HG03354 (cell line): Measurements from ENCODE around the gene PLA2G4D.

ENCODE experiments used
- ATAC-seq: cut with Tn5 transposase; IDR thresholded peaks from one replicate; pipeline ENCODE4 v1.9.1; 2021; ENCODE audit warnings: mild to moderate bottlenecking; ENCODE audit not compliant: unreplicated experiment, poor library complexity, severe bottlenecking

The PLA2G4D gene

DNA sequence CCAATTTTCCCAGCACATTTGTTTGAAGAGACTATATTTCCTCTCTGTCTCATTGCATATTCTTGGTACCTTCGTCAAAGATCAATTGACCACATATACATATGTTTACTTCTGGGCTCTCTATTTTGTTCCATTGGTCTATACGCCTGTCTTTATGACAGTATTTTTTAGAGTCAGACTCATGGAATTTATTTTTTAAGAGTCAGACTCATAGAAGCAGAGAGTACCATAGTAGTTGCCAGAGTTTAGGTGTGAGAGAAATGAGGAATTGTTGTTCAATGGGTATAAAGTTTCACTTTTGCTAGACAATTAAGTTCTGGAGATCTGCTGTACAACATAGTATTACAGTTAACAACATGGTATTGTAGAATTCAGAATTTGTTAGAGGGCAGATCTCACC lies 35.0 kb upstream of the PLA2G4D start:
- no peak for ATAC-seq

DNA sequence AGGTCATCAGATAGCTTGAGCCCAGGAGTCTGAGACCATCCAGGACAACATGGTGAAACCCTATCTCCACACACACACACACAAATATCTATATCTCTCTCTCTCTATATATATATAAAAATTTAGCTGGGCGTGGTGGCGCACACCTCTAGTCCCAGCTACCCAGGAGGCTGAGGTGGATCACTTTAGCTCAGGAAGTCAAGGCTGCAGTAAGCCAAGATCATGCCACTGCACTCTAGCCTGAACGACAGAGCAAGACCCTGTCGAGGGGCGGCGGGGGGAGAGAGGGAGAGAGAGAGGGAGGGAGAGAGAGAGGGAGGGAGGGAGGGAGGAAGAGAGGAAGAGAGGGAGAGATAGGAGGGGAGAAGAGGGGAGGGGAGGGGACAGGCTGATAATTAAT lies 34.1 kb upstream of the PLA2G4D start:
- ATAC-seq, result no peak

DNA sequence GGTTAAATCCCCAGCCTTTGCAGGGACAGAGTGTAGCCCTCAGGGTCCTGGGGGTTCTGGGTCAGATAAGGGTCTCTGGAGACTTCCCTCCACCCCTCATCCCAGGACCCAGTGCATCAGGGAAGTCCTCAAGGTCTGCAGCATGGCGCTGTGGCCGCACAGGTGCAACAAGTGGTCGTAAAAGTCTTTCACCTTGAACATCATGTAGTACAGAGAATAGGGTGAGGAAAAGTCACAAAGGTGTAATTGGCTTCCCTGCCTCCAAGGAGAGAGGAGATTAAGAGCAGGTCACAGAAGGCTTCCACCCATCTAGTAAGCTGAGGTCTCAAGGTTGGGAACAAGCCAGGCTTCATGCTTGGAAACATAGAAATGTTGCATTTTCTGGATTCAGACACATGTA lies 29.2 kb upstream of the PLA2G4D start:
- no peak for ATAC-seq

DNA sequence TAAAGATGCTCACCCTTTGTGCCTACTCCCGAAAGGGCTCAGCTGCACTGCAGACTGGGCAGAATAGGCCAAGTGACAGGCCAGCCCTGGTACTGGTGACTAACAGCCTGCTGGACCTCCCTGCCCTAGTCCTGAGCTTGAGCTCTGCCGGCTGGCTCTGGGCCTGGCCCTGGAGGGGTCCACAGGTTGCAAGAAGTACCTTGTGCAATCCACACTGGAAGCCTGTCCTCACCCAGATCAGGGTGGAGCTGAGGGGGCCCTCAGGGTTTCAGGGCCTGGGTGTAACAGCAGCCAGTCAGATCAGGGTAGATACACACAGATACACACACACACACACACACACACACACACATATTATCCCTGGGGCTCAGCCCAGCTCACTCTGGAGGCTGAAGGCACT lies 27.3 kb upstream of the PLA2G4D start:
- ATAC-seq, result no peak

DNA sequence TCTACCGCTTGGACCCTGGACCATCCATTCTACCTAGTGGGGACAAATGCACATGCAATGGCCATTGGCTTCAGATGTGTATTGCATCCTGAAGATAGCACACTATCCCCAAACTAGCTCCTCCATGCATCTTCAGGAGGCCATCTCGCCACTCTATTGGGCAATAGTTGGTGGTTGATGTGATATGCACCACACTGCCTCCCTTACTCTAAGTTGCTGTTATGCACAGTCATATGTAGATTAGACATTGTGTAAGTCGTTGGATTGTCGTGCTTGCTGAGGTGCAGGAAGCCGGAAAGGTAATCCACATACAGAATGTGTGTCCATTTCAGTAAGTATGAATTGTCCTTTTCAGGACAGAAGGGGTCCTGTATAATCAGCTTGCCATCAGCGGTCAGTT lies 26.7 kb upstream of the PLA2G4D start:
- ATAC-seq, result no peak

DNA sequence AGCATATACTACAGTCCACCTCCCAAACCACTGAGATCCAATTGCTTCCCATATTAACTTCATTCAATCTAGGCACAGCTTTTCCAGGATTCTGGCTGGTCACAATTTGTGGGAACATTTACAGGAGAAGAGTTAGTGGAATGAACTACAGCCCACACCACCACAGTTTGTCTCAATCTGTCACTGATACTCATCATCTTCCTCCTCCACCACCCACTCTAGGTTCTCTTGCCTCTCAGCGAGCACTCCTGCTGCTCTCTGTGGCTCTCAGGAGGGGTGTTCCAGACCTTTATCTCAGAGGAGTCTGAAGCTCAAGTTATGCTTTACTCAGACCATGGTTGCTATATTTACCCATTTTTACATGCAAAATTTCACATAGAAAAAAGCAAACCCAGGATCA lies 25.9 kb upstream of the PLA2G4D start:
- no peak for ATAC-seq

DNA sequence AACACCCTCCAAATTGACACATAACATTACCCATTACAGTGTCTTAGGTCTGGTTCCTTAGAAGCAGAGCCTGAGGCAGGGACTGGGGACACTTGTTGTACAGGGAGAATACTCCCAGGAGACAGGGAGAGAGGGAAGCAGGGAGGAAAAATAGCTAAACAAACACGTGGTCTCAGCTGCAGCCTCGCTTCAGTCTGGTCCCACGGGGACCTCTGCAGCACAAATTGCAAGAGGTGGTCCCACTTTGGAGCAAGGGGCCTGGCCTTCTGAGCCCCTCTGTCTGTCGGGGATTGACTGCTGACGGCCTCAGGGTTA lies 25.0 kb upstream of the PLA2G4D start:
- no peak for ATAC-seq

DNA sequence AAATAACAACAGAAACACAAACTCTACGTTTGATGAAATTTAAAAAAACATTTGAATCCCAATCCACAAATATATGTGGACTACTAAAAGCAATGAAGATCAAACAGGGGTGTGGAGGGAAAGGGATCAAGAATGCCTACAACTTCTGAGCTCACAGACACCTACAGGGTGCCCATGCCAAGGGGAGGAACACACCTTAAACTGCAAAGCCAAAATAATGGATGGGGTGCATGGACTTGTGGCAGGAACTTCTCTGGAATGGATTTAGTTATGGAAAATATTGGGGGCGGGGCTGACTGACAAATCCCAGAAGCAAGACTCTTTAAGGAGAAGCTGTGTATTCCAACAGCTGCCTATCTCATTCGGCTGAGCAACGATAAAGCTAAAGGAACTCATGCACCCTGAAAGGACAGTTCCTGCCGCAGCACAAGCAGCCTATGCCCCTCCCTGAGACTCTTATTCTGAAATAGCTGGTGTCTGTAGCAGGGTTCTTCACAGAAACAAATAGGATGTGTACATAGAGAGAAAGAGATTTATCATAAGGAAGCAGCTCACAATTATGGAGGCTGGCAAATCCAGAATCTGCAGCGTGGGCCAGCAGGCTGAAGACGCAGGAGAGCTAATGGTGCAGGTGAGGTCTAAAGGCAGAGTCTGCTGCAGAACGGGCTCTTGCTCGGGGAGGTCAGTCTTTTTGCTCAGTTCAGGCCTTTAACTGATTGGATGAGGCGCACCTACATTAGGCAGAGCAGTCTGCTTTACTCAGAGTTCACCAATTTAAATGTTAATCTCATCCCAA lies 24.5 kb upstream of the PLA2G4D start:
- ATAC-seq, result no peak

DNA sequence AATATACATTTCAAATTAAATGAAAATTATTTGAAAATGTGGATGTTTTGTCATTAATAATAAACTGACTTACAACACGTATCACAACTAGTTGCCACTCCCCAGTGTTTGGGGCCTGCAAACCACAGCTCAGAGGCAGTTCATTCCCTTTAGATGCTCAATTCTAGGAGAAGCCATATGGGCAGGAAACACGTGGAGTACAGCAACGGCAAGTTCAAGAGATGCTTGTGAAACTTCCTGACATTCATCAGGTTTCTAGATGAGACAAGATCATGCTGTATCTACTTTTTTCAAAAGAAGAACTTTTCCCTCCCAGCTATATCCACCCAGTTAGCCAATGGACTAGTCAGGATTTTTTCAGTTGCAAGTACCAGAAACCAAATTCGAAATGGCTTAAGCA lies 17.6 kb upstream of the PLA2G4D start:
- no peak for ATAC-seq

DNA sequence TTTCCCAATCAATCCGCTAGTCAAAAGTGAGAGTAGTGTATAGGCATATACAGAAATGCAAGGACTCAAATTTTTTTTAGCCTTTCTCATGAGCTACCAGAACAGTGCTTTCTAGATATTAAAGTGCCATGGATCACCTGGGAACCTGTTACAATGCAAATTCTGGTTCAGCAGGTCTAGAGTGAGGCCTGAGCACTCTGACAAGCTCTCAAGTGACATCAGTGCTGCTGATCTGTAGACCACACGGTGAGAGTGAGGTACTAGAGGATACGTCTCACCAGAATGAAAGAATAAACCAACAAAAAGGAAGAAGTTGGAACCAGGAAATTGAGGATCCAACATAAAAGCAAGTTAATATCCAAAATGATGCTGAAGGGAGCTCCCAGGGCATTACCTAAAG lies 16.0 kb upstream of the PLA2G4D start:
- no peak for ATAC-seq

DNA sequence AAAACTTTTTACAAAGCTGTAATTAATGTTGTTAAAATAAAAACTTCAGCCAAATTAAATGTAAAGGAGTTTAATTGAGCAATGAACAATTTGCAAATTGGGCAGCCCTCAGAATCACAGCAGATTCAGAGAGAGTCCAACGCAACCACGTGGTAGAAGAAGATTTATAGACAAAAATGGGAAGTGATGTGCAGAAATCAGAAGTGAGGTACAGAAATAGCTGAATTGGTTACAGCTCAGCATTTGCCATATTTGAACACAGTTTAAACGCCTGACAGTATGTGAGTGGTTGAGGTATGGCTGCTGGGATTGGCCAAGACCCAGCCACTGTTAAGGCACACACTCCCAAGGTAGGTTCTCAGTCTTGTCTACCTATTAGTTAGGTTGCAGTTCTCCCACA lies 14.4 kb upstream of the PLA2G4D start:
- no peak for ATAC-seq

DNA sequence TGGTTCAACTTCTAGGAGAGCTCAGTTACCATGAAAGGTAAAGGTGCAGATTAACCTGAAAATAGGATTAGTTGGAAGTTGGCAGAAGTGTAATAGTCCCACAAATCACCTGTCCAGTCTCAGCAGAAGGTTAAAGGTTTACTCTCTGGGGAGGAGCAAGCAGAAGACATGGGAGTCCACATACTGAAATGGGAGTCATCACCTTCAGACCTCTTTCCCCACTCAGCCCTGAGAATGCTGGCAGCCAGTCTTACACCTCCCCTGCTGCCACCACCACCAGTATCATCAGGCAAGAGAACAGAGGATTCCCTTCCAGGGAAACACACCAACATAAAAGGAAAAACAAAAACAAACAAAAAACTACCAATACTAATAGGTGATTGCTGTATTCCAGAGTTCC lies 13.8 kb upstream of the PLA2G4D start:
- ATAC-seq, result no peak

DNA sequence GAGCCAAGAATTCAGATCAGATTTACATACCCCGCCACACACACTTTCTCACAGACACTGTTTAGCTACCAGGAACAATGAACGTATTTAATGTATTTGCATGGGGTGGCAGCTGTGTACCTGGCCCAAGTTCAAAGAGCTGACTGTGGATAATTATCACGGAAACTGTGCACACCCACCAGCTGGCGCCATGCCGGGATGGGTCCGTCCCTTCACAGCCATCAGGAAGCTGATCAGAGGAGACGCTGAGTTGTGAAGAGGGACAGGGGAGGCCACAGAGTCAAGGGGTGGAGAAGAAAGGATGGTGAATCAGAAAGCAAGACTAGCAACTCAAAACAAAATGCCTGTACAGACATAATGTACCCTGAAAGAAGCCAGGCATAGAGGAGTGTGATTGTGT lies 13.1 kb upstream of the PLA2G4D start:
- ATAC-seq, result no peak

DNA sequence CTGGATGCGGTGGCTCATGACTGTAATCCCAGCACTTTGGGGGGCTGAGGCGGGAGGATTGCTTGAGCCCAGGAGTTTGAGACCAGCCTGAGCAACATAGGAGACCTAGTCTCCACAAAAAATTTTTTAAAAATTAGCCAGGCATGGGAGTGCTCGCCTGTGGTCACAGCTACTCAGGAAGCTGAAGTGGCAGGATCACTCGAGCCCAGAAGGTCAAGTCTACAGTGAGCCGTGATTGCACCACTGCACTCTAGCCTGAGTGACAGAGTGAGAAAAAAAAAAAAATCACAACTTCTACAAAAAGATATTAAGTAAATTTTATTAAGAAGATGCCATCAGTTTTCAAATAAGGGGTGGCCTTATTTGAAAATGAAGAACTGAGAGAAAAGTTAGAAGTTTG lies 11.9 kb upstream of the PLA2G4D start:
- no peak for ATAC-seq

DNA sequence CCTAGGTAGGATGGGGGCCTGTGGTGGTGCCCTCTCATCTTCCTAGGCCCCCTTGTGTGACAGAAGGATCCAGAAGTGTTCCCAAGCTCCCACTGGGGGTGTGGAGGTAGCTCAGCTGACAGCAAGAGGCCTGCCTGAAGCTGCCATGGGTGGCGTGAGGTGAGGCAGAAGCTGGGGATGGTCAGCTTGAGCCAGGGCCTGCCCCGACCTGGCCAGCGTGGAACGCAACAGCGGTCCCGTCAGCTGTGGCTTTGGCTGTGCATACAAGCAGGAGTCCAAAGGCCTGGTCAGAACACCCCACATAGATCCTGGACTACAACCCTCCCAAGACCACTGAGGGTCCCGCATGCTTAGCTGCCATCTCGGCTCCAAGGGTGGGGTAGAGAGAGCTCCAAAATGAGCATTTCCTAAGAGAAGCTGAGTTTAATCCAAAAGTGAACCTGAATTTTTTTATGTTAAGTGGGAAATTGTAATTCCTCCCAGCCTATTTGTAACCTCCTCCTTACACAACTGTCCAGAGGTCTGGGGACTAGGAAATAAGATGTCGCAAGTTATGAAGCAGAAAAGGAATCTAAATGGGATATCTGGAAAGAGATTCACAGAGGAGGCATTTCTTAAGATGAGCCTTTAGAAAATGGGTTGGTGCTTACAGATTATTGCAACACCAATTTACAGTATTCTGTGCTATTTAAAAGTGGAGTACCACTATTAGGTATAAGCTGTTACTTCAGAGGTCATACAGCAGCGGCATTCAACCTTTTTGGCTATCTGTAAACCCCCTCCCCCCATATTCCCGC lies 9.9 kb upstream of the PLA2G4D start:
- ATAC-seq, result no peak

DNA sequence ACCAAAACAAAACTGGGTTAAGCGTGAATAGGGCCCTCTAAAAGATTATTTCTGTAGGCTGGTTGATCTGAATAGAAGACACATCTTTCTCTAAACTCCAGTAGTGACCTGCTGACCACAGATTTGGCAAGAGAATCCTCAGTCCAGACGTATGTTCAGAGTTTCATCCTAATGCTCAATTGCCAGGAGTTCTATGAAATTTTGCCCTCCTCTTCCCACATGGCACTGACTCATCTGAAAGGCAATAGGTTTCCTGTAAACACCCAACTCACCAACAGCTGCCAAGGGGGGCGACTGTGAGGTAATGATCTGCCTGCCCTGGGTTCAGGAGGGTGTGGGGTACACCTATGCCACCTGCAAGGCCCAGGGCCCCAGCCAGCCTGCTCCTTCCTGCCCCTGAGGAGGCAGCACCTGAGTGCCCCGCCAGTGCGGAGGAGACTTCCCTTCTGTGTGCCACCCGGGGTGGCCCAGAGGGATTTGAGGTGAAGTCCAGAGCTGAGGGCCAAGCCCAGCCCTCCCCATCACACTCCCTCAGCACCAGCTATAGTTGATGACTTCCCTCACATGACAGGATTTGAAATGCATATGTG lies 8.4 kb upstream of the PLA2G4D start:
- no peak for ATAC-seq

DNA sequence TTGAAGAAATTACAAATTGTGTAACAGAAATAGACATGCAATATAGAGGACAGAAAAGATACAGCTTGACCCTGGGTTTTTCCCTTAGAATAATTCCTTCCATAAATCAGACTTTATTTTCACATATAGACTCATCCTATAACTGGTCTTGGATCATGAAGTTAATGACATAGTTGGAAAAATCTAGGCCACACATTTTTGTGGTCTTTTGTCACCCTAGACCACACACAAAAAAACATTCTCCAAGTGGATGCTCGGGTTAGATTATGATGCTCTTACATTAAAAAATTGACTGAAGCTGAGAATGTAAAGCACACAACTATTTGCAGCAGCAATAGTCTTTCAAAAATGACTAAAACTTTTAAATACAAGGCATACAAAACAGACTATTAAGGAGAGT lies 7.5 kb upstream of the PLA2G4D start:
- no peak for ATAC-seq

DNA sequence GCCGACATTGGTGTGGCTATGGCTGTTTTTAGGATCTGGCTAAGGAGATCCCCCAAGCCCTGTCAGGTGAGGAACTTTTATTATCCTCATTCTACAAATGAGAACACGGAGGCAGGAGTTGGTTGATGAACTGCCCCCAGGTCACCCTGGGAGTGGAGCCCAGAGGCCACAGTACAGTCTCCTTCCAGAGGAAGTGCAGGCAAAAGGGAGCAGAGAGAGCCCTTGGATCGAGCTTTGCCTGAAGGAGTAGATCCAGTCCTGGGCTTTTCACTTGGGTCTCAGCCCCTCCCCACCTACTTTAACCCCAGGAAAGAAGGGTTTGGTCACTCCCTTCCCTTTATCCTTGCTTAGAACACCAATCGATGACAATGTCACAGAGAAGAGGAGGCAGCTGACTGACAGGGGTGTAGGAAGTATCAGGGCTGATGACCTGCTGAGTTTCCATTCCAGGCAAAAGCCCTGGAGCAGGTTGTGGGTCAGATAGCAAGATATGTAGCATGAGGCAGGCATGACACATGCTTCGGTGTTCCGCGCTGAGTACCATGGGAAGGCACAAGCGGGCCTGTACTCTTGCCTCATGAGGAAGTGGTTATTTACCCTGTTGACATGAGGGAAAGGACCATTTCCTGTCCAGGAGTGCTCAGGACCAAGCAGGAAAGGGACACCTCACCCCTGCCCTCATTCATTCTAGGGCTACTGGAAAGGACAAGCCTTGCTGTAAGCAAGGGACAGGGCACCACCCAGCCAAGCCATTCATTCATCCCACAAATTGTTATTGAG lies 5.8 kb upstream of the PLA2G4D start:
- ATAC-seq, result no peak

DNA sequence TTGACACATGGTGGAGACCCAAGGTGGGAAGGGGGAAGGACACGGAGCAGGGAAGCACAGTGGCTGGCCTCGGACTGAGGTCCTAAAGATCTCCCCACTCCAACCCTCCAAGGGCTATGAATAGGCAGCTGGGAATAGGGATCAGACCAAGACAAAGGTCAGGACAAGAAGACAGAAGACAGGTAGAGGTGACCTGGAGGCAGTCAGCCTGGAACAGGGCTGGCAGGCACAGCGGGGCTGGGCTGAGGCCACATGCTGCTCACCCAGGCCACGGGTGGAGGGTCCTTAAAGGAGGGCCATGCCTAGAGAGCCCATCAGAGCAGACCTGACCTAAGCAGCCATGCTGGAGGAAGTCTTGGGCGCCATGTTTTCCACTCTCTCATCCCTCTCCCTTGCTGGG lies 2.7 kb upstream of the PLA2G4D start:
- no peak for ATAC-seq

DNA sequence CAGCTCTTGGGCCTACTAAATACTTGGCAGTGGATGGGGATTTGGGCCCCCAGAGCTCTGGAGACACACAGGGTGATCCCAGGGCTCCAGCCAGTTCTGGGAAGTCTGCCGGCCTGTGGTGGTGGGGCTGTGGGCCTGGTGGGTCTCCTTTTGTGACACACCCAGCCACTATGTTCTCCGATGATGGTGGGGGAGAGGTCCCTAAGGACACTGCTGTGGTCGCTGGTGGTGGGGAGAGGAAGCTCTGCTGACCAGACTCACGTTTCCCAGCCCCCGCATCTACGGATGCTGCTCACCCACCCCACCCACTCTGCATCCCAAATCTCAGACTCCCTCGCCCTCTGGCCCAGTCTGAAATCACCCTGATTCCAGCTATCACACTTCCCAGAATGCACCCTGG lies 396 bp downstream of the PLA2G4D start:
- no peak for ATAC-seq
